HEK293 (cell line): ENCODE data around the gene RMP24.

Experiments
- CTCF ChIP-seq: fragments of 450-650 bp; formaldehyde crosslinking; IDR thresholded peaks from 2 replicates; pipeline ENCODE4 v1.5.1; 2016; ENCODE audit warnings: missing biosample characterization, missing genetic modification characterization
- KLF1 ChIP-seq: fragments of 450-650 bp; formaldehyde crosslinking; IDR thresholded peaks from 2 replicates; pipeline ENCODE4 v1.5.1; 2016; ENCODE audit warnings: missing biosample characterization, missing genetic modification characterization
- SALL2 ChIP-seq: fragments of 450-650 bp; formaldehyde crosslinking; IDR thresholded peaks from 2 replicates; pipeline ENCODE4 v1.5.0; 2017; ENCODE audit warnings: missing biosample characterization, mild to moderate bottlenecking, missing genetic modification characterization, borderline replicate concordance
- TCF7L2 ChIP-seq: IDR thresholded peaks from 2 replicates; pipeline ENCODE4 v1.6.1; 2011; ENCODE audit warnings: low read depth, mild to moderate bottlenecking, inconsistent platforms, low read length, moderate library complexity, borderline replicate concordance
- ZBTB7A ChIP-seq: fragments of 450-650 bp; formaldehyde crosslinking; IDR thresholded peaks from 2 replicates; pipeline ENCODE4 v1.5.1; 2016; ENCODE audit warnings: low read depth, missing biosample characterization, missing genetic modification characterization
- ZFHX2 ChIP-seq: fragments of 450-650 bp; formaldehyde crosslinking; conservative IDR thresholded peaks from 2 replicates; pipeline ENCODE4 v1.5.1; 2016; ENCODE audit warnings: missing biosample characterization, missing genetic modification characterization
- ZNF121 ChIP-seq: fragments of 450-650 bp; formaldehyde crosslinking; IDR thresholded peaks from 2 replicates; pipeline ENCODE4 v1.5.1; 2016; ENCODE audit warnings: missing biosample characterization, missing genetic modification characterization
- ZNF138 ChIP-seq: fragments of 450-650 bp; formaldehyde crosslinking; IDR thresholded peaks from 2 replicates; pipeline ENCODE4 v1.5.1; 2016; ENCODE audit warnings: missing biosample characterization, missing genetic modification characterization, borderline replicate concordance
- ZNF280D ChIP-seq: fragments of 450-650 bp; formaldehyde crosslinking; IDR thresholded peaks from 2 replicates; pipeline ENCODE4 v1.5.1; 2016; ENCODE audit warnings: missing biosample characterization, missing genetic modification characterization
- ZNF350 ChIP-seq: fragments of 450-650 bp; formaldehyde crosslinking; IDR thresholded peaks from 2 replicates; pipeline ENCODE4 v1.5.0; 2017; ENCODE audit warnings: missing biosample characterization, mild to moderate bottlenecking, missing genetic modification characterization
- ZNF426 ChIP-seq: fragments of 450-650 bp; formaldehyde crosslinking; IDR thresholded peaks from 2 replicates; pipeline ENCODE4 v1.5.1; 2017; ENCODE audit warnings: missing biosample characterization, missing genetic modification characterization, mild to moderate bottlenecking, inconsistent platforms, moderate library complexity
- ZNF544 ChIP-seq: fragments of 450-650 bp; formaldehyde crosslinking; IDR thresholded peaks from 2 replicates; pipeline ENCODE4 v1.5.0; 2017; ENCODE audit warnings: missing biosample characterization, missing genetic modification characterization
- TF ChIP-seq, protein P1 (sequence below): fragments of 450-650 bp; formaldehyde crosslinking; IDR thresholded peaks from 2 replicates; pipeline ENCODE4 v1.5.1; 2016; ENCODE audit warnings: missing biosample characterization, missing genetic modification characterization, borderline replicate concordance

DNA sequence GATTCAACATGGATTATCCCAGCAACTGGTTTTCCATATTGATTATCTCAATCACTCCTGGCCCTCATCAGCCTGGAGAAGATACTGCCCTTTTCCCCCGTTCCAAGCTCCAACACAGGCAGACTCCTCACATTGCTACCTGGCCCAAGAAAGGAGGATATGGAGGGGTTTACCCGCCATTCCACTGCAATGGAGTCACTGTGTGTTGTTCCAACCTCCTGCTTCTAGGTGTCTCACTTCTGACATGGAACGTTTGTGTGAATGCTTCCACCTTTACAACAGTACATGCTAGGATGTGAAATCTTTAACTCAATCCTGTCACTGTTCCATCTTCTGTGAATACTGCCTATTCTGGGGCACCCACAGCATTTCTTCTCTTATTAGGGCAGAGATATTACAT, 36.7 kb downstream of the RMP24 start:
- TF ChIP-seq TCF7L2 (no peak), KLF1 (tag by site-specific recombination) (no peak), CTCF (tag by site-specific recombination) (no peak), ZNF544 (tag by site-specific recombination) (no peak), ZFHX2 (tag by site-specific recombination) (no peak), ZNF350 (tag by site-specific recombination) (no peak), ZNF280D (tag by site-specific recombination) (no peak), SALL2 (tag by site-specific recombination) (no peak), ZNF121 (tag by site-specific recombination) (no peak), ZNF426 (tag by site-specific recombination) (no peak), ZNF138 (no peak), ZBTB7A (tag by site-specific recombination) (no peak)
- TF ChIP-seq, protein P1, sequence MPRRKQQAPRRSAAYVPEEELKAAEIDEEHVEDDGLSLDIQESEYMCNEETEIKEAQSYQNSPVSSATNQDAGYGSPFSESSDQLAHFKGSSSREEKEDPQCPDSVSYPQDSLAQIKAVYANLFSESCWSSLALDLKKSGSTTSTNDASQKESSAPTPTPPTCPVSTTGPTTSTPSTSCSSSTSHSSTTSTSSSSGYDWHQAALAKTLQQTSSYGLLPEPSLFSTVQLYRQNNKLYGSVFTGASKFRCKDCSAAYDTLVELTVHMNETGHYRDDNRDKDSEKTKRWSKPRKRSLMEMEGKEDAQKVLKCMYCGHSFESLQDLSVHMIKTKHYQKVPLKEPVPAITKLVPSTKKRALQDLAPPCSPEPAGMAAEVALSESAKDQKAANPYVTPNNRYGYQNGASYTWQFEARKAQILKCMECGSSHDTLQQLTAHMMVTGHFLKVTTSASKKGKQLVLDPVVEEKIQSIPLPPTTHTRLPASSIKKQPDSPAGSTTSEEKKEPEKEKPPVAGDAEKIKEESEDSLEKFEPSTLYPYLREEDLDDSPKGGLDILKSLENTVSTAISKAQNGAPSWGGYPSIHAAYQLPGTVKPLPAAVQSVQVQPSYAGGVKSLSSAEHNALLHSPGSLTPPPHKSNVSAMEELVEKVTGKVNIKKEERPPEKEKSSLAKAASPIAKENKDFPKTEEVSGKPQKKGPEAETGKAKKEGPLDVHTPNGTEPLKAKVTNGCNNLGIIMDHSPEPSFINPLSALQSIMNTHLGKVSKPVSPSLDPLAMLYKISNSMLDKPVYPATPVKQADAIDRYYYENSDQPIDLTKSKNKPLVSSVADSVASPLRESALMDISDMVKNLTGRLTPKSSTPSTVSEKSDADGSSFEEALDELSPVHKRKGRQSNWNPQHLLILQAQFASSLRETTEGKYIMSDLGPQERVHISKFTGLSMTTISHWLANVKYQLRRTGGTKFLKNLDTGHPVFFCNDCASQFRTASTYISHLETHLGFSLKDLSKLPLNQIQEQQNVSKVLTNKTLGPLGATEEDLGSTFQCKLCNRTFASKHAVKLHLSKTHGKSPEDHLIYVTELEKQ (tag by site-specific recombination), result no peak
